SK-N-SH (cell line): Measurements from ENCODE around the gene KAT6B. TPM values are rescaled to one million over a fixed set of nuclear protein-coding genes. Genes with fewer than 3 reads are reported as not detected.
"Not testable (repeated sequence)": the region's sequence is repeated elsewhere in the genome, so short reads cannot be mapped to it uniquely, and the experiment has no call there.

Experiments
- CTCF ChIA-PET: fragments of 300-600, 350-600 bp; formaldehyde crosslinking; extraction: SDS; loops from one replicate; lab custom pipeline; 2021; lab: Yijun Ruan, JAX
- POLR2A ChIA-PET: fragments of 350-600 bp; sonication (Branson Sonifier 250); formaldehyde crosslinking; extraction: SDS; loops from one replicate; lab custom pipeline; 2020; ENCODE audit warnings: antibody characterized with exemption, inconsistent platforms; lab: Yijun Ruan, JAX
- DNase-seq: peaks from one replicate; pipeline ENCODE4 v3.0.0; 2012
- H2AFZ ChIP-seq: fragments of 200-600 bp; sonication (generic); 2 replicates; pipeline ENCODE4 v1.8.1; 2016; ENCODE audit warnings: antibody characterized with exemption, mild to moderate bottlenecking, low read depth
- H3F3A ChIP-seq: fragments of 200-600 bp; sonication (generic); replicated peaks from 2 replicates; pipeline ENCODE3; 2016; ENCODE audit warnings: antibody characterized with exemption, mild to moderate bottlenecking; ENCODE audit not compliant: insufficient read depth
- H3K27ac ChIP-seq, 2 experiments: fragments of 200-500 bp in 1 of 2; fragments of 200-600 bp in 1 of 2; sonication (Bioruptor generic) in 1 of 2; sonication (generic), shearing (Covaris generic) in 1 of 2; 2 replicates each; pipeline versions ENCODE4 v1.5.1 to v1.6.1; 2014 to 2016; ENCODE audit warnings: low read depth in 2 of 2, inconsistent platforms in 1 of 2, low read length in 1 of 2, mild to moderate bottlenecking in 1 of 2, mixed read lengths in 1 of 2
- H3K27me3 ChIP-seq: fragments of 200-600 bp; sonication (generic), shearing (Covaris generic); 2 replicates; pipeline ENCODE4 v1.6.1; 2016; ENCODE audit warnings: mixed run types; ENCODE audit not compliant: insufficient read depth
- H3K36me3 ChIP-seq, 2 experiments: fragments of 200-500 bp in 1 of 2; fragments of 200-600 bp in 1 of 2; sonication (Bioruptor generic) in 1 of 2; sonication (generic) in 1 of 2; replicated peaks in 1 of 2; 2 replicates each; pipeline versions ENCODE3 to v1.5.1; 2014 to 2016; ENCODE audit warnings: low read length in 1 of 2, mild to moderate bottlenecking in 1 of 2; ENCODE audit not compliant: insufficient read depth in 2 of 2, control insufficient read depth in 1 of 2
- H3K4me1 ChIP-seq, 2 experiments: fragments of 200-500 bp in 1 of 2; fragments of 200-600 bp in 1 of 2; sonication (Bioruptor generic) in 1 of 2; sonication (generic), shearing (Covaris generic) in 1 of 2; 2 replicates each; pipeline versions ENCODE4 v1.5.1 to v1.6.1; 2014 to 2016; ENCODE audit warnings: low read depth in 1 of 2, low read length in 1 of 2, mixed run types in 1 of 2; ENCODE audit not compliant: insufficient read depth in 2 of 2, control insufficient read depth in 1 of 2
- H3K4me2 ChIP-seq: fragments of 200-600 bp; sonication (generic), shearing (Covaris generic); 2 replicates; pipeline ENCODE4 v1.6.1; 2017; ENCODE audit warnings: mixed run types
- H3K4me3 ChIP-seq, 2 experiments: fragments of 200-500 bp in 1 of 2; fragments of 200-600 bp in 1 of 2; sonication (Bioruptor generic) in 1 of 2; sonication (generic), shearing (Covaris generic) in 1 of 2; 2 replicates each; pipeline versions ENCODE4 v1.5.1 to v1.8.1; 2014 to 2016; ENCODE audit warnings: low read depth in 2 of 2, inconsistent platforms in 1 of 2, low read length in 1 of 2, mild to moderate bottlenecking in 1 of 2, mixed read lengths in 1 of 2, moderate library complexity in 1 of 2
- H3K79me2 ChIP-seq: fragments of 200-600 bp; sonication (generic); 2 replicates; pipeline ENCODE4 v1.8.1; 2017; ENCODE audit warnings: mild to moderate bottlenecking; ENCODE audit not compliant: insufficient read depth
- H3K9ac ChIP-seq: fragments of 200-600 bp; sonication (generic); 2 replicates; pipeline ENCODE4 v1.6.1; 2017; ENCODE audit warnings: mixed run types
- H3K9me2 ChIP-seq: fragments of 200-600 bp; sonication (generic); 2 replicates; pipeline ENCODE4 v1.6.1; 2017; ENCODE audit warnings: mixed run types
- H3K9me3 ChIP-seq: fragments of 200-600 bp; sonication (generic); 2 replicates; pipeline ENCODE4 v1.6.1; 2017; ENCODE audit warnings: mixed run types, mild to moderate bottlenecking, moderate library complexity
- H4K20me1 ChIP-seq: fragments of 200-600 bp; sonication (generic); 2 replicates; pipeline ENCODE4 v1.6.1; 2017; ENCODE audit warnings: mild to moderate bottlenecking, mixed run types; ENCODE audit not compliant: insufficient read depth
- CHD2 ChIP-seq: fragments of 150-350 bp; IDR thresholded peaks from 2 replicates; pipeline ENCODE4 v1.6.1; 2018; ENCODE audit warnings: low read length; ENCODE audit not compliant: partially characterized antibody
- ELF1 ChIP-seq: IDR thresholded peaks from 2 replicates; pipeline ENCODE4 v1.4.0; 2012
- EP300 ChIP-seq, 2 experiments: IDR thresholded peaks; 2 replicates each; pipeline versions ENCODE4 v1.4.0 to v1.6.1; 2012; ENCODE audit warnings: borderline replicate concordance in 1 of 2, low read depth in 1 of 2, low read length in 1 of 2
- GABPA ChIP-seq: IDR thresholded peaks from 2 replicates; pipeline ENCODE4 v1.4.0; 2012; ENCODE audit warnings: low read depth, mild to moderate bottlenecking
- MEF2A ChIP-seq: IDR thresholded peaks from 2 replicates; pipeline ENCODE4 v1.4.0; 2012; ENCODE audit warnings: low read depth, borderline replicate concordance
- NFIC ChIP-seq: IDR thresholded peaks from 2 replicates; pipeline ENCODE4 v1.4.0; 2012; ENCODE audit warnings: borderline replicate concordance
- POLR2AphosphoS5 ChIP-seq: IDR thresholded peaks from 2 replicates; pipeline ENCODE4 v1.6.1; 2012; ENCODE audit warnings: low read depth, low read length
- RAD21 ChIP-seq: IDR thresholded peaks from 2 replicates; pipeline ENCODE4 v1.6.1; 2012; ENCODE audit warnings: mild to moderate bottlenecking, low read length
- RXRA ChIP-seq: IDR thresholded peaks from 2 replicates; pipeline ENCODE4 v1.4.0; 2012; ENCODE audit warnings: low read depth, mild to moderate bottlenecking, borderline replicate concordance
- TAF1 ChIP-seq: IDR thresholded peaks from 2 replicates; pipeline ENCODE4 v1.6.1; 2012; ENCODE audit warnings: low read depth, mild to moderate bottlenecking, low read length, moderate library complexity, borderline replicate concordance
- WGBS: methylation state at CpG from one replicate; pipeline ENCODE4 v1.1.6; 2017; ENCODE audit warnings: low lambda C conversion rate; 5-methylcytosine and 5-hydroxymethylcytosine counted together
- polyA plus RNA-seq, 3 experiments: library from polyadenylated mRNA; depleted of rRNA; stranded (reverse); fragments of >200 nt; gene quantifications; 2 replicates each; pipeline ENCODE4 v1.2.3, GENCODE V29; 2012
- TF ChIP-seq, protein P1 (sequence below): IDR thresholded peaks from 2 replicates; pipeline ENCODE4 v1.4.0; 2012; ENCODE audit warnings: low read depth, borderline replicate concordance
- TF ChIP-seq, protein P2 (sequence below): IDR thresholded peaks from 2 replicates; pipeline ENCODE4 v1.4.0; 2012; ENCODE audit warnings: low read depth, borderline replicate concordance
- TF ChIP-seq, protein P3 (sequence below): IDR thresholded peaks from 2 replicates; pipeline ENCODE4; 2012
- TF ChIP-seq, protein P4 (sequence below): fragments of 150-350 bp; IDR thresholded peaks from 2 replicates; pipeline ENCODE4 v1.6.1; 2017; ENCODE audit warnings: antibody characterized with exemption, low read length, low read depth, borderline replicate concordance
- TF ChIP-seq, protein P5 (sequence below): fragments of 200-600 bp; sonication (generic); IDR thresholded peaks from 2 replicates; pipeline ENCODE4 v1.6.1; 2017; ENCODE audit warnings: antibody characterized with exemption, mild to moderate bottlenecking, moderate library complexity

KAT6B gene
- polyA plus RNA-seq, 1 of the 3 experiments (the other 2 are of a cell fraction), result 4.3 TPM

DNA sequence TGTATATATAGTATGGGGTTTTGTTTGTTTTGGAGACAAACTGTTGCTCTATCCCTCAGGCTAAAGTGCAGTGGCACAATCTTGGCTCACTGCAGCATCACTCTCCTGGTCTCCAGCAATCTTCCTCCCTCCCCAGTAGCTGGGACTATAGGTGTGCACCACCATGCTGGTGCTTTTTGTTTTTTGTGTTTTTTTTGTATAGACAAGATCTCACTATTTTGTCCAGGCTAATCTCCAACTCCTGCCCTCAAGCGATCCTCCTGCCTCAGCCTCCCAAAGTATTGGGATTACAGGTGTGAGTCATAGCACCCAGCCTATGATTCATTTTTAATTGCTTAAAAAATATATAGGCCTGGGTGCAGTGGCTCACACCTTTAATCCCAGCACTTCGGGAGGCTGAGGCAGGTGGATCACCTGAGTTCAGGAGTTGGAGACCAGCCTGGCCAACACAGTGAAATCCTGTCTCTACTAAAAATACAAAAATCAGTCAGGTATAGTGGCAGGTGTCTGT lies 229.6 kb downstream of the KAT6B start:
- H3K79me2 ChIP-seq, H3K4me1 ChIP-seq, H3F3A ChIP-seq, H3K9ac ChIP-seq, H2AFZ ChIP-seq, POLR2A ChIA-PET, H4K20me1 ChIP-seq, CTCF ChIA-PET, H3K4me3 ChIP-seq, H3K9me2 ChIP-seq, H3K27me3 ChIP-seq, H3K4me2 ChIP-seq, H3K36me3 ChIP-seq, H3K27ac ChIP-seq, DNase-seq, H3K9me3 ChIP-seq: not testable (repeated sequence)
- 88% methylated on average over 2 of the region's 2 CpGs for WGBS

DNA sequence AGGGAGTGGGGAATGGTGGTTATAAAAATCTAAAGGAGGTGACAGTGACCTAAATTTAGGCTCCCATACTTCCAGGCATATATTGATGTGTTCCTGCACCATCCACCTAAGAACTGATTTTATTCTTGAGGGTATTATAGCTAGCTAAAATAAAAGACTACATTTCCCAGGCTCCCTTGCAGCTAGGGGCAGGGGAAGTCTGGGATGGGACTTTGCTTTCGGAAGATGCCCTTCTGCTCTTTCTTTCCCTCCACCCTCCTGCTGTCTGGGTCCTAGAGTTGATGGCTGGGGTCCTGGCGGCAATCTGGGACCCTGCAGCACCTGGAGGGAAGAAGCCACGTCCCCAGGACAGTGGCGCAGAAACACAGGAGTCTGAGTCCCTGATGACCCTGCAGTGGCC lies 231.3 kb downstream of the KAT6B start:
- Histone ChIP-seq H3K9ac (no peak overlapping the region), H3K27ac (no peak overlapping the region), H3K36me3 (no peaks in the 10 kb centered on the region), H3F3A (no peaks in the 10 kb centered on the region), H3K4me2 (no peak overlapping the region), H3K9me2 (no peaks in the 10 kb centered on the region), H3K9me3 (no peaks in the 10 kb centered on the region), H3K79me2 (no peaks in the 10 kb centered on the region)
- POLR2A ChIA-PET, result no interaction called here
- DNase-seq, result no peak
- WGBS, result 75% methylated on average over 3 of the region's 4 CpGs
- CTCF ChIA-PET, result interaction anchor here (1.5 kb wide), 1 partner anchor 13 kb away, joined by 4 read pairs; no protein-coding TSS in a partner anchor
- no peak for TF ChIP-seq EP300 (IDR thresholded peaks at IDR 0.05; ENCODE audit: borderline replicate concordance in 1 of 2, low read depth in 1 of 2, low read length in 1 of 2)
- TF ChIP-seq CHD2, result no peak
- TF ChIP-seq TAF1, result no peak
- no peak for TF ChIP-seq POLR2AphosphoS5
- TF ChIP-seq, protein P1, sequence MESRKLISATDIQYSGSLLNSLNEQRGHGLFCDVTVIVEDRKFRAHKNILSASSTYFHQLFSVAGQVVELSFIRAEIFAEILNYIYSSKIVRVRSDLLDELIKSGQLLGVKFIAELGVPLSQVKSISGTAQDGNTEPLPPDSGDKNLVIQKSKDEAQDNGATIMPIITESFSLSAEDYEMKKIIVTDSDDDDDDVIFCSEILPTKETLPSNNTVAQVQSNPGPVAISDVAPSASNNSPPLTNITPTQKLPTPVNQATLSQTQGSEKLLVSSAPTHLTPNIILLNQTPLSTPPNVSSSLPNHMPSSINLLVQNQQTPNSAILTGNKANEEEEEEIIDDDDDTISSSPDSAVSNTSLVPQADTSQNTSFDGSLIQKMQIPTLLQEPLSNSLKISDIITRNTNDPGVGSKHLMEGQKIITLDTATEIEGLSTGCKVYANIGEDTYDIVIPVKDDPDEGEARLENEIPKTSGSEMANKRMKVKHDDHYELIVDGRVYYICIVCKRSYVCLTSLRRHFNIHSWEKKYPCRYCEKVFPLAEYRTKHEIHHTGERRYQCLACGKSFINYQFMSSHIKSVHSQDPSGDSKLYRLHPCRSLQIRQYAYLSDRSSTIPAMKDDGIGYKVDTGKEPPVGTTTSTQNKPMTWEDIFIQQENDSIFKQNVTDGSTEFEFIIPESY, result no peak
- TF ChIP-seq ELF1, result no peak
- no peak for TF ChIP-seq RXRA
- TF ChIP-seq NFIC, result no peak
- no peak for TF ChIP-seq RAD21
- TF ChIP-seq, protein P2, sequence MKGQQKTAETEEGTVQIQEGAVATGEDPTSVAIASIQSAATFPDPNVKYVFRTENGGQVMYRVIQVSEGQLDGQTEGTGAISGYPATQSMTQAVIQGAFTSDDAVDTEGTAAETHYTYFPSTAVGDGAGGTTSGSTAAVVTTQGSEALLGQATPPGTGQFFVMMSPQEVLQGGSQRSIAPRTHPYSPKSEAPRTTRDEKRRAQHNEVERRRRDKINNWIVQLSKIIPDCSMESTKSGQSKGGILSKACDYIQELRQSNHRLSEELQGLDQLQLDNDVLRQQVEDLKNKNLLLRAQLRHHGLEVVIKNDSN, result no peak
- TF ChIP-seq GABPA, result no peak
- no peak for TF ChIP-seq MEF2A
- TF ChIP-seq, protein P3, sequence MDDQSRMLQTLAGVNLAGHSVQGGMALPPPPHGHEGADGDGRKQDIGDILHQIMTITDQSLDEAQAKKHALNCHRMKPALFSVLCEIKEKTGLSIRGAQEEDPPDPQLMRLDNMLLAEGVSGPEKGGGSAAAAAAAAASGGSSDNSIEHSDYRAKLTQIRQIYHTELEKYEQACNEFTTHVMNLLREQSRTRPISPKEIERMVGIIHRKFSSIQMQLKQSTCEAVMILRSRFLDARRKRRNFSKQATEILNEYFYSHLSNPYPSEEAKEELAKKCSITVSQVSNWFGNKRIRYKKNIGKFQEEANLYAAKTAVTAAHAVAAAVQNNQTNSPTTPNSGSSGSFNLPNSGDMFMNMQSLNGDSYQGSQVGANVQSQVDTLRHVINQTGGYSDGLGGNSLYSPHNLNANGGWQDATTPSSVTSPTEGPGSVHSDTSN, result no peak
- TF ChIP-seq, protein P4, sequence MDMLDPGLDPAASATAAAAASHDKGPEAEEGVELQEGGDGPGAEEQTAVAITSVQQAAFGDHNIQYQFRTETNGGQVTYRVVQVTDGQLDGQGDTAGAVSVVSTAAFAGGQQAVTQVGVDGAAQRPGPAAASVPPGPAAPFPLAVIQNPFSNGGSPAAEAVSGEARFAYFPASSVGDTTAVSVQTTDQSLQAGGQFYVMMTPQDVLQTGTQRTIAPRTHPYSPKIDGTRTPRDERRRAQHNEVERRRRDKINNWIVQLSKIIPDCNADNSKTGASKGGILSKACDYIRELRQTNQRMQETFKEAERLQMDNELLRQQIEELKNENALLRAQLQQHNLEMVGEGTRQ, result no peak
- TF ChIP-seq, protein P5, sequence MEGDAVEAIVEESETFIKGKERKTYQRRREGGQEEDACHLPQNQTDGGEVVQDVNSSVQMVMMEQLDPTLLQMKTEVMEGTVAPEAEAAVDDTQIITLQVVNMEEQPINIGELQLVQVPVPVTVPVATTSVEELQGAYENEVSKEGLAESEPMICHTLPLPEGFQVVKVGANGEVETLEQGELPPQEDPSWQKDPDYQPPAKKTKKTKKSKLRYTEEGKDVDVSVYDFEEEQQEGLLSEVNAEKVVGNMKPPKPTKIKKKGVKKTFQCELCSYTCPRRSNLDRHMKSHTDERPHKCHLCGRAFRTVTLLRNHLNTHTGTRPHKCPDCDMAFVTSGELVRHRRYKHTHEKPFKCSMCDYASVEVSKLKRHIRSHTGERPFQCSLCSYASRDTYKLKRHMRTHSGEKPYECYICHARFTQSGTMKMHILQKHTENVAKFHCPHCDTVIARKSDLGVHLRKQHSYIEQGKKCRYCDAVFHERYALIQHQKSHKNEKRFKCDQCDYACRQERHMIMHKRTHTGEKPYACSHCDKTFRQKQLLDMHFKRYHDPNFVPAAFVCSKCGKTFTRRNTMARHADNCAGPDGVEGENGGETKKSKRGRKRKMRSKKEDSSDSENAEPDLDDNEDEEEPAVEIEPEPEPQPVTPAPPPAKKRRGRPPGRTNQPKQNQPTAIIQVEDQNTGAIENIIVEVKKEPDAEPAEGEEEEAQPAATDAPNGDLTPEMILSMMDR, result no peak
- TF ChIP-seq, all 33 proteins: peak for 0
- Histone ChIP-seq H3K27me3 (no peaks in the 10 kb centered on the region), H4K20me1 (no peaks in the 10 kb centered on the region), H3K4me1 (peaks cover 0 to 7% of the 10 kb centered on the region in 2 experiments; a peak in 1 of 4 replicates), H2AFZ (no peak overlapping the region), H3K4me3 (no peak overlapping the region)
